HEK293T (cell line): ENCODE measurements around the gene SNX9.

ENCODE experiments used
- BHLHE40 ChIP-seq: fragments of 450-650 bp; IDR thresholded peaks from 2 replicates; pipeline ENCODE4 v1.6.1; 2016; ENCODE audit warnings: mild to moderate bottlenecking, moderate library complexity, borderline replicate concordance
- CTBP1 ChIP-seq: fragments of 450-650 bp; IDR thresholded peaks from 2 replicates; pipeline ENCODE4 v1.6.1; 2016; ENCODE audit warnings: borderline replicate concordance
- FOXA1 ChIP-seq: fragments of 450-650 bp; IDR thresholded peaks from 2 replicates; pipeline ENCODE4 v1.6.1; 2016; ENCODE audit warnings: mild to moderate bottlenecking
- HDGF ChIP-seq: fragments of 450-650 bp; IDR thresholded peaks from 2 replicates; pipeline ENCODE4 v1.6.1; 2017; ENCODE audit warnings: antibody characterized with exemption, borderline replicate concordance
- LEF1 ChIP-seq: fragments of 450-650 bp; IDR thresholded peaks from 2 replicates; pipeline ENCODE4 v1.6.1; 2017; ENCODE audit warnings: mild to moderate bottlenecking, borderline replicate concordance
- NFRKB ChIP-seq: fragments of 450-650 bp; IDR thresholded peaks from 2 replicates; pipeline ENCODE4 v1.6.1; 2016; ENCODE audit warnings: mild to moderate bottlenecking, moderate library complexity
- PKNOX1 ChIP-seq: fragments of 450-650 bp; IDR thresholded peaks from 2 replicates; pipeline ENCODE4 v1.6.1; 2016
- SP1 ChIP-seq: fragments of 450-650 bp; IDR thresholded peaks from 2 replicates; pipeline ENCODE4 v1.6.1; 2017
- SUZ12 ChIP-seq: fragments of 450-650 bp; IDR thresholded peaks from 2 replicates; pipeline ENCODE4 v1.6.1; 2016; ENCODE audit warnings: mild to moderate bottlenecking
- TARDBP ChIP-seq: fragments of 450-650 bp; IDR thresholded peaks from 2 replicates; pipeline ENCODE4 v1.6.1; 2016
- ZNF384 ChIP-seq: fragments of 450-650 bp; IDR thresholded peaks from 2 replicates; pipeline ENCODE4 v1.6.1; 2016

DNA sequence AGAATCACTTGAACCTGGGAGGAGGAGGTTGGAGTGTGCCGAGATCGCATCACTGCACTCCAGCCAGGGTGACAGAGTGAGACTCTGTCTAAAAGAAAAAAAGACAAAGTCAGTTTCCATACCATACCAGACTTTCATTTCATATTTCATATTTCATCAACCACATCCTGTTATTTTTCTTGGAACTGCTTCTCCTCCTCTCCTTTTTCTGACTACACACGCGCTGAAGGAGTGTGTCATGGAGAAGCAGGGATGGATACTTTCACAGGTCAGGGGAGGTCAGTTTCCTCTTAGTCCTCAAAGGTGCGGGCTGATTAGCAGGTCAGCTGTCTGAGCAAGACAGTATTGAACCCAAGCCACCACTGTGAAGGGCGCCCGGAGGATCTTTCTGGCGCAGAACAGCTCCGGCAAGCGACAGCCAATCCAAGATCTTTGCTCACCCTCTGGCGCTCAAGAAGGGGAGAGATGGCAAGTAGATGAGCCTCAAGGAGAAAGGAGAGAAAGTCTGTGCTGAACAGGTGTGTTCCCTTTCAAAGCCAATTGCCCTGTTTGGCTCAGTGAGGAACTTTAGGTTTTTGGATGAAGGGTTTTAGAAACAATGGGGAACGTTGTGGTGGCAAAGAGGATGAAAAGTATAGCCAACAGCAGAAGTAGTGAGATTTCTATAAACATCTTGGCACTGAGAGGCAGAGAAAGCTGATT is 139.7 kb downstream of the SNX9 start:
- TF ChIP-seq NFRKB (no peak), ZNF384 (no peak), FOXA1 (no peak), SP1 (no peak), BHLHE40 (no peak), PKNOX1 (no peak), SUZ12 (no peak), CTBP1 (no peak), HDGF (no peak), LEF1 (no peak), TARDBP (no peak)
